Esophagus squamous epithelium (tissue), 5 donors: ENCODE results near the gene CELF1. TPM values are rescaled to one million over a fixed set of nuclear protein-coding genes. Genes with fewer than 3 reads are reported as not detected.

ENCODE experiments used
- DNase-seq: peaks from one replicate; lab custom pipeline; 2025; lab: John Stamatoyannopoulos, UW
- H3K27ac ChIP-seq, 4 donors: fragments of 200-600 bp; sonication (generic); one replicate each; pipeline ENCODE4 v1.5.1; 2016 to 2019; ENCODE audit warnings: mild to moderate bottlenecking in 1 of 4
- H3K27me3 ChIP-seq, 4 donors: fragments of 200-600 bp; sonication (generic); 1 replicate in 3 of 4; 2 replicates in 1 of 4; pipeline versions ENCODE4 v1.5.1 to v1.6.0; 2017 to 2021; ENCODE audit warnings: antibody characterized with exemption in 1 of 4
- H3K36me3 ChIP-seq, 3 donors: fragments of 200-600 bp; sonication (generic); one replicate each; pipeline ENCODE4 v1.5.1; 2016 to 2019
- H3K4me1 ChIP-seq, 3 donors: fragments of 200-600 bp; sonication (generic); one replicate each; pipeline ENCODE4 v1.5.1; 2017 to 2019
- H3K4me3 ChIP-seq, 4 donors: fragments of 200-600 bp; sonication (generic); 1 replicate in 3 of 4; 2 replicates in 1 of 4; pipeline ENCODE4 v1.5.1; 2016 to 2019; ENCODE audit warnings: mild to moderate bottlenecking in 2 of 4, moderate library complexity in 1 of 4
- H3K9me3 ChIP-seq, 3 donors: fragments of 200-600 bp; sonication (generic); one replicate each; pipeline ENCODE4 v1.5.1; 2016 to 2019
- CTCF ChIP-seq, 6 experiments: fragments of 450-650 bp in 4 of 6; fragments of 200-600 bp in 2 of 6; sonication (generic) in 2 of 6; IDR thresholded peaks; one replicate each; pipeline ENCODE4 v1.5.1; 2016 to 2019; ENCODE audit warnings: antibody characterized with exemption in 6 of 6, mild to moderate bottlenecking in 4 of 6, moderate library complexity in 4 of 6
- POLR2A ChIP-seq, 4 donors: fragments of 450-650 bp; IDR thresholded peaks; one replicate each; pipeline ENCODE4 v1.6.1; 2017; ENCODE audit warnings: antibody characterized with exemption in 4 of 4, mild to moderate bottlenecking in 4 of 4, moderate library complexity in 3 of 4
- WGBS, 2 donors: methylation state at CpG; one replicate each; pipeline ENCODE4 v1.1.5; 2018; 5-methylcytosine and 5-hydroxymethylcytosine counted together
- intact Hi-C: fragments of 100-400 bp; cut with DNase I; formaldehyde crosslinking; loops from one replicate; pipeline ENCODE4 v1.15.0; 2022
- total RNA-seq, 4 donors: library from RNA; depleted of rRNA; stranded (reverse); fragments of >200 nt; gene quantifications; one replicate each; pipeline ENCODE4 v1.1.0, GENCODE V29; 2016
- donor health status: DM: yes; HTN: yes; CAD: no.

The CELF1 gene
- total RNA-seq, 4 donors from 2014 or later: 50.4 to 88.9 (median 64.1) TPM

- H3K27me3 ChIP-seq: no peaks in the 10 kb centered on the region
- WGBS, 2 donors: 69 to 75% methylated on average over 4 to 7 of the region's 7 CpGs
- no peaks in the 10 kb centered on the region for H3K9me3 ChIP-seq
- H3K36me3 ChIP-seq: peaks cover 15 to 100% (median 34%) of the 10 kb centered on the region in 3 donors
- H3K27ac ChIP-seq: peak overlapping the region in 3 of 4 donors; percentile 1 to 83 (median 45)
- no peak overlapping the region for H3K4me3 ChIP-seq
- H3K4me1 ChIP-seq: peaks cover 7 to 50% (median 24%) of the 10 kb centered on the region in 3 donors
- no peak for DNase-seq
- intact Hi-C loops: no loop called here
- TF ChIP-seq POLR2A (IDR thresholded peaks at IDR 0.05): no peak
- TF ChIP-seq CTCF (IDR thresholded peaks at IDR 0.05): no peak
Measured at GRCh38 chr11:47469361-47470179, 83.4 kb downstream of the CELF1 start.

GRCh38 chr11:47468598-47469214, 84.2 kb downstream of the CELF1 start:
- peak overlapping the region in 2 of 4 donors; percentile 45 to 83 for H3K27ac ChIP-seq
- no peak overlapping the region for H3K4me3 ChIP-seq
- TF ChIP-seq POLR2A (IDR thresholded peaks at IDR 0.05): no peak
- no peak for TF ChIP-seq CTCF (IDR thresholded peaks at IDR 0.05)
- H3K36me3 ChIP-seq: peaks cover 15 to 100% (median 29%) of the 10 kb centered on the region in 3 donors
- no peaks in the 10 kb centered on the region for H3K27me3 ChIP-seq
- intact Hi-C loops: no loop called here
- no peaks in the 10 kb centered on the region for H3K9me3 ChIP-seq
- DNase-seq: no peak
- peaks cover 7 to 50% (median 24%) of the 10 kb centered on the region in 3 donors for H3K4me1 ChIP-seq
- WGBS, 2 donors: 64 to 65% methylated on average over 8 of the region's 8 CpGs

GRCh38 chr11:47467357-47467756, 85.6 kb downstream of the CELF1 start:
- DNase-seq: no peak
- Histone ChIP-seq H3K27ac (peak overlapping the region; percentile 30 to 83 (median 66)), H3K4me3 (no peak overlapping the region), H3K4me1 (peaks cover 7 to 50% (median 24%) of the 10 kb centered on the region in 3 donors), H3K27me3 (no peaks in the 10 kb centered on the region), H3K36me3 (peaks cover 11 to 98% (median 18%) of the 10 kb centered on the region in 3 donors), H3K9me3 (no peaks in the 10 kb centered on the region)
- intact Hi-C loops: no loop called here
- 83 to 86% methylated on average over 2 to 7 of the region's 7 CpGs for WGBS, 2 donors
- TF ChIP-seq POLR2A (IDR thresholded peaks at IDR 0.05) (no peak), CTCF (IDR thresholded peaks at IDR 0.05) (no peak)

GRCh38 chr11:47466701-47467250, 86.2 kb downstream of the CELF1 start:
- Histone ChIP-seq H3K27me3 (no peaks in the 10 kb centered on the region), H3K4me3 (peak overlapping the region in 1 of 4 donors; percentile 5), H3K27ac (peak overlapping the region; percentile 30 to 83 (median 66)), H3K9me3 (no peaks in the 10 kb centered on the region), H3K36me3 (peaks cover 11 to 98% (median 14%) of the 10 kb centered on the region in 3 donors), H3K4me1 (peaks cover 7 to 50% (median 24%) of the 10 kb centered on the region in 3 donors)
- no peak for DNase-seq
- TF ChIP-seq CTCF (IDR thresholded peaks at IDR 0.05) (no peak), POLR2A (IDR thresholded peaks at IDR 0.05) (no peak)
- intact Hi-C loops: no loop called here
- 23 to 45% methylated on average over 4 of the region's 4 CpGs for WGBS, 2 donors
